IPS-18c (cell line): ENCODE results near the gene NPW.
"Not testable (repeated sequence)": the region's sequence is repeated elsewhere in the genome, so short reads cannot be mapped to it uniquely, and the experiment has no call there.

Source experiments
- H3K4me3 ChIP-seq: 2 replicates; pipeline ENCODE4 v1.7.0; 2013; ENCODE audit warnings: low read depth, mild to moderate bottlenecking, low read length, moderate library complexity; ENCODE audit not compliant: insufficient read depth
- H3K9me3 ChIP-seq: one replicate; pipeline ENCODE4 v1.6.1; 2013; ENCODE audit warnings: mild to moderate bottlenecking, low read length, moderate library complexity; ENCODE audit not compliant: control insufficient read depth, insufficient read depth

The NPW gene

GRCh38 chr16:2008009-2008526 is 11.5 kb upstream of the NPW start:
- H3K9me3 ChIP-seq: no peaks in the 10 kb centered on the region
- H3K4me3 ChIP-seq: peak overlapping the region; percentile 15

GRCh38 chr16:2008631-2009163 is 10.9 kb upstream of the NPW start:
- Histone ChIP-seq H3K9me3 (no peaks in the 10 kb centered on the region), H3K4me3 (peak overlapping the region; percentile 93)

DNA sequence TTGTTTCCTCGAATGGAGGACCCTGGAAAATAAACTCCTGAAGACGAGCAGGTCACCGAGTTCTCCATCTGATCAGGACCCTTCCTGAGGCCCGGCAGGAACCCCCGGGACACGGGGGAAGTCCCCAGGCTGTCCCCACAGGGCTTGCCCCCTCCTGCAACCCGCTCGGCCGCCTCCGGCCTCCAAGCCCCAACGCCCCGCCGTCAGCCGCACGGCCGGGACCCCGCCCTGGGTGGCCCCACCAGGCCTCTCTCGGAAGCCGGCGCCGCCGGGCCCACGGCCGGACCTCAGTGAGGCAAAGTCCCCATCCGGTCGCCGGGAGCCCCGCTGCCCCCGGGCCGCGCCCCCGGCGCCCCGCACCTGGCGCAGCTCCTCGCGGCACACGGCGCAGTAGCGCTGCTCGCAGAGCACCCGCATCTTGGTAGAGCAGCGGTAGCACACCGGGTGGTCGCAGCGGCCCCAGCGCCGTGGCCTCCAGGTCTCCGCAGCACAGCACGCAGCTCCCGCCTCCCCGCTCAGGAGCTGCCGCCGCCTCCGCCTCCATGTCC is 10.3 kb upstream of the NPW start:
- Histone ChIP-seq H3K9me3 (no peaks in the 10 kb centered on the region), H3K4me3 (peak overlapping the region; percentile 93)

DNA sequence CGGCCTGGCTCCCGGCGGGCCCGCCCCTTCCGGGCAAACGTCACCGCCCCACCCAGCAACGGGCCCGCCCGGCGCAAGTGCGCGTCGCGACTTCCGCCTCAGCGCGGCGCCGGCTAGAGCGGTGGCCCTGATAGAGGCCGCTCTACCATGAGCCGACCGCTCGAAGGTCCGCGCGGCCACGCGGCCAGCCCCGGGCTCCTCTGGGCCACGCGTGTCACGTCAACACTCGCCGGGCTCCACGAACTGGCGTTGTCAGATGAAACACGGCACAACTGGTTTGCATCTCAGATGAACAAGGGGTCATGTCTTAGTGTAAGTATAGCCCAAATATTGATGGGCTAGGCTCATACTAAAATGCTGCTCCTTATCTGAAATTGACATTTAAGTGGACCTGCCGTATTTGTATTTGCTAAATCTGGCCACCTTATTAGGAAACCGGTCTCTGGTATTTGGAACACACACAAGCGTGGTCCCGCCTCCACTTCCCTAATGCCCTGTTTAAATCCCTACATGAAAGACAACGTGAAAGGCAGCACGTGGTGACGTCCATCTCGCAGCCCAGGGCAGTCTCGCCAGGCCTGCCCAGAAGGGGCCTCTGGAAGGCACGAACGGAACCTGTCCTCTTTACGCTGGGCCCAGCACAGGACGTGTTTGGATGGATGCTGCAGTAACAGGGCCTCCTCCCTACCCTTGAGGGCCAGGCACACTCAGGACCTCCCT is 9.6 kb upstream of the NPW start, which contains the start of gene ZNF598:
Gene ZNF598, minus strand, starts transcription at position 31 of the 720 bp plus-strand sequence.
- no peaks in the 10 kb centered on the region for H3K9me3 ChIP-seq
- H3K4me3 ChIP-seq: peak within 1 kb of the TSS; percentile 96

DNA sequence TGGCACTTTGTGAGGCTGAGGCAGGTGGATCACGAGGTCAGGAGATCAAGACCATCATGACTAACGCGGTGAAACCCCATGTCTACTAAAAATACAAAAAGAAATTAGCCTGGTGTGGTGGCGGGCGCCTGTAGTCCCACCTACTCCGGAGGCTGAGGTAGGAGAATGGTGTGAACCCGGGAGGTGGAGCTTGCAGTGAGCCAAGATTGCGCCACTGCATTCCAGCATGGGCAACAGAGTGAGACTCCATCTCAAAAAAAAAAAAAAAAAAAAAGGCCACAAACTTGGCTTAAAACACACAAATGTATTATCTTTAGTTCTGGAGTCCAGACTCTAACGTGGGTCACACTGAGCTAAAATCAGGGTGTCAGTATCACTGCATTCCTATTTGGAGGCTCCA is 7.9 kb upstream of the NPW start:
- not testable (repeated sequence) for H3K9me3 ChIP-seq, H3K4me3 ChIP-seq

DNA sequence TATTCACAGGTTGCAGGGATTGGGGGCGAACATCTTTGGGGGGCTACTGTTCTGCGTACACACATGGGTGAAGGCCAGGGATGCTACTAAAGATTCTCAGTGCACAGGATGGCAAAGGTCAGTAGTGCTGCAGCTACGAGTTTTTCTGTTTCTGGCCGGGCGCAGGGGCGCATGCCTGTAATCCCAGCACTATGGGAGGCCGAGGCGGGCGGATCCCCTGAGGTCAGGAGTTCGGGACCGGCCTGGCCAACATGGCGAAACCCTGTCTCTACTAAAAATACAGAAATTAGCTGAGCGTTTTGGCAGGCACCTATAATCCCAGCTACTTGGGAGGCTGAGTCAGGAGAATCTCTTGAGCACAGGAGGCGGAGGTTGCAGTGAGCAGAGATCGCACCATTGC is 6.1 kb upstream of the NPW start:
- H3K4me3 ChIP-seq: no peak overlapping the region
- no peaks in the 10 kb centered on the region for H3K9me3 ChIP-seq

DNA sequence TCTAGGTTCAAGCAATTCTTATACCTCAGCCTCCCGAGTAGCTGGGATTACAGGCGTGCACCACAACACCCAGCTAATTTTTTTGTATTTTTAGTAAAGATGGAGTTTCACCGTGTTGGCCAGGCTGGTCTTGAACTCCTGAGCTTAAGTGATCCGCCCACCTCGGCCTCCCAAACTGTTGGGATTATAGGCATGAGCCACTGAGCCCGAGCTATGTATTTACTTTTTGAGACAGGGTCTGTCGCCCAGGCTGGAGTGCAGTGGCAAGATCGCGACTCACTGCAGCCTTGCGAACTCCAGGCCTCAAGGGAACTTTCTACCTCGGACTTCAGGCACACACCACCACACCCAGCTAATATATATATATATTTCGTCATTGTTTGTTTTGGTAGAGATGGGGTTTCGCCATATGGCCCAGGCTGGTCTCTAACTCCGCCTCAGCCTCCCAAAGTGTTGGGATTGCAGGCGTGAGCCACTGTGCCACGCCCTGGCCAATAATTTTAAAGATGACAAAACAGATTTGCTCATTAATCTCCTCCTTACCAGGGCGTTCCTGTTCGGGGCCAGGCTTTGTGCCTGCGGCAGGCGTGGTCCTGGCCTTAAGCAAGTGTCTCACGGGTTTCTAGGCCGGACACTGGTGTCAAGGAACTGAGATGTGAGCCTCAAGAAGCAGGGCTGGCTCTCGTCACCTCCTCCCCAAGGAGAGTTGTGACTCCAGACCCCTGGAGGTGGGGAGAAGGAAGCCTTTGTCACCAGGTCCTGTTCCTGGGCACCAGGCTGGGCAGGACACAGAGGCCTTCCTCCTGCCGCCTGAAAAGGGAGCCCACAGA is 4.3 kb upstream of the NPW start:
- peaks cover 2% of the 10 kb centered on the region for H3K9me3 ChIP-seq
- no peak overlapping the region for H3K4me3 ChIP-seq

- H3K9me3 ChIP-seq: peaks cover 2% of the 10 kb centered on the region
- no peak overlapping the region for H3K4me3 ChIP-seq
Measured at GRCh38 chr16:2015947-2016208, 3.7 kb upstream of the NPW start.

- Histone ChIP-seq H3K9me3 (peaks cover 2% of the 10 kb centered on the region), H3K4me3 (no peak overlapping the region)
Measured at GRCh38 chr16:2016407-2016922, 3.1 kb upstream of the NPW start.

DNA sequence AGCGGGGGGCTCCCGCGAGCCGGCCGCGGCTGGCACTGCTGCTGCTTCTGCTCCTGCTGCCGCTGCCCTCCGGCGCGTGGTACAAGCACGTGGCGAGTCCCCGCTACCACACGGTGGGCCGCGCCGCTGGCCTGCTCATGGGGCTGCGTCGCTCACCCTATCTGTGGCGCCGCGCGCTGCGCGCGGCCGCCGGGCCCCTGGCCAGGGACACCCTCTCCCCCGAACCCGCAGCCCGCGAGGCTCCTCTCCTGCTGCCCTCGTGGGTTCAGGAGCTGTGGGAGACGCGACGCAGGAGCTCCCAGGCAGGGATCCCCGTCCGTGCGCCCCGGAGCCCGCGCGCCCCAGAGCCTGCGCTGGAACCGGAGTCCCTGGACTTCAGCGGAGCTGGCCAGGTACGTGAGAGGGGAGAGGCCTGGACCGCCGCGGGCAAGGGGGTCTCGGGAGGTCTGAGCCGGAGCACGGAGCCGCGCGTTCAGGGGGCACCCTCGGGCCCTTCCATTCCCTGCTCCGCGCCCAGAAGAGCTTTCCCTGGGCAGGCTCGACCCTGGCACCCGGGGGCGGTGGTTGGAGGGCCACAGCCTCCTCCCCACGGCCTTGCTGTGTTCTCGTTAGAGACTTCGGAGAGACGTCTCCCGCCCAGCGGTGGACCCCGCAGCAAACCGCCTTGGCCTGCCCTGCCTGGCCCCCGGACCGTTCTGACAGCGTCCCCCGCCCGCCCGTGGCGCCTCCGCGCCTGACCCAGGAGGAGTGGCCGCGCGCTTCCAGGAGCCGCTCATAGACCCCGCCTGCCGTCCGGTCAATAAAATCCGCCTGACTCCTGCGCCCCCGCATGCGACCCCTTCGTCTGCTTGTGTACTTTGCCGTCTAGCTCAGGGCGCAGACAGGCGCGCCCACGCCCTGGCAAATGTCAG is 591 bp downstream of the NPW start:
- Histone ChIP-seq H3K9me3 (peaks cover 2% of the 10 kb centered on the region), H3K4me3 (peak overlapping the region; percentile 56)

- Histone ChIP-seq H3K9me3 (peaks cover 2% of the 10 kb centered on the region), H3K4me3 (peak overlapping the region; percentile 51)
Measured at GRCh38 chr16:2022723-2023091, 3.1 kb downstream of the NPW start.

DNA sequence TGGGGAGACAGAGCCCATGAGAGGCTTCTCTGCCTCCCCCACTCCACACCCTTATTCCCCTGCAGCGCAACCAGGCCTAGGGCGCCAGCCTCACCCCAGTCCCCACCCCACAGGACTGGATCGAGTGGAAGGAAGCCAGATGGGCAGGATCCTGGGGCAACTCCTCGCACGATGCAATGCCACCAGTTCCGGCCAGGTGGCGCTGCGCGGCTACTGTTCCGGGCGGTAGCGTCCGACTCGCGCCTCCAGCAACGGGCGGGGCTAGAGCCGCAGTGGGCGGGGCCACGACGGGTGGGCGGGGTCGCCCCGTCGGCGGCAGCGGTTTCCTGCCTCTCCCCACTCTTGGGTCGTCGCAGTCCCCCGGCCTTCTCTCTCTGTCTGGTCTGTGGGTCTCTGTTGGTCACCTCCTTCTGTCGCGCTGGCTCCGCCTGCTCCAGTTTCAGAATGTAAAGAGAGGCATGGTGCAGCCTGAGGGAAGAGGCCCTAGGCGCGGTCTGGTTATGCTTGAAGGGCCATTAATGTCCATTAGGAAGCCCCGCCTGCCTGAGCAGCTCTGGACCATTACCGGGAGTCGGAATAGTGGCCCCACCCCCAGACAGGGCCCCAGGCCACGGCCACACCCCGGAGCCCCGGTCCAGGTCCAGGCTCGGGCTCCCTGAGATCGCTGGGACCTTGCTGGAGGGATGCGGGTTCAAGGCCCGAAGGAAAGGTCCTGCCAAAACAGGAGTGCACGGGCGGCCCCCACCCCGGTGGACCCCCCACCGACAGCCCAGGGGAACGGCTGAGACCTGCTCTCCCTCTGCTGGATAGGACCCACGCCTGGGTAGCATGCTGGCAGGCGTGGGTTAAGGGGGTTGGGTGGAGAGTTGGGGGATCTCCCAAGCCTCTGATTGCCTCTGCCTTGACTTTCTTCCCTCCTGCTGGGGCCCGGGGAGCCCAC is 3.8 kb downstream of the NPW start:
- peaks cover 2% of the 10 kb centered on the region for H3K9me3 ChIP-seq

GRCh38 chr16:2024032-2024420 is 4.4 kb downstream of the NPW start:
- Histone ChIP-seq H3K9me3 (no peaks in the 10 kb centered on the region), H3K4me3 (no peak overlapping the region)

More for the DNA sequence above, 3.8 kb downstream of the NPW start:
- peak overlapping the region; percentile 51 for H3K4me3 ChIP-seq

GRCh38 chr16:2025251-2025650 is 5.7 kb downstream of the NPW start:
- Histone ChIP-seq H3K9me3 (no peaks in the 10 kb centered on the region), H3K4me3 (no peak overlapping the region)

- Histone ChIP-seq H3K4me3 (no peak overlapping the region), H3K9me3 (no peaks in the 10 kb centered on the region)
Measured at GRCh38 chr16:2025878-2026460, 6.4 kb downstream of the NPW start.
